ENCODE results near the gene EPHB4. TPM values are rescaled to one million over a fixed set of nuclear protein-coding genes. Genes with fewer than 3 reads are reported as not detected.

EPHB4 gene
- total RNA-seq, 2 experiments from 2014 or later, result 5.9 to 6.0 TPM

GRCh38 chr7:100847360-100847759 lies 20.0 kb upstream of the EPHB4 start:
- no peak overlapping the region for H3K4me3 Mint-ChIP-seq
- CTCF ChIA-PET, result interaction anchor here (0.6 kb wide), 1 partner anchor 43 kb away, joined by 3 read pairs; no protein-coding TSS in a partner anchor
- no peak for DNase-seq
- H3K36me3 Mint-ChIP-seq (ENCODE audit: low read depth), result no peaks in the 10 kb centered on the region
- no peaks in the 10 kb centered on the region for H3K27me3 Mint-ChIP-seq (ENCODE audit: low read depth)
- H3K4me1 Mint-ChIP-seq (ENCODE audit: low read depth), result peaks cover 5% of the 10 kb centered on the region
- no peak overlapping the region for H3K27ac Mint-ChIP-seq
- no peaks in the 10 kb centered on the region for H3K9me3 Mint-ChIP-seq
- intact Hi-C loops (cut with micrococcal nuclease), result no loop called here

GRCh38 chr7:100840470-100841100 lies 13.3 kb upstream of the EPHB4 start:
- CTCF ChIA-PET, result no interaction called here
- Mint-ChIP-seq H3K9me3 (no peaks in the 10 kb centered on the region), H3K4me3 (no peak overlapping the region), H3K4me1 (ENCODE audit: low read depth) (peaks cover 7% of the 10 kb centered on the region), H3K27ac (no peak overlapping the region), H3K27me3 (ENCODE audit: low read depth) (no peaks in the 10 kb centered on the region), H3K36me3 (ENCODE audit: low read depth) (no peaks in the 10 kb centered on the region)
- DNase-seq, result no peak
- intact Hi-C loops (cut with micrococcal nuclease), result no loop called here

GRCh38 chr7:100839361-100839760 lies 12.0 kb upstream of the EPHB4 start:
- H3K4me3 Mint-ChIP-seq, result no peak overlapping the region
- no peak for DNase-seq
- intact Hi-C loops (cut with micrococcal nuclease), result no loop called here
- H3K36me3 Mint-ChIP-seq (ENCODE audit: low read depth), result no peaks in the 10 kb centered on the region
- no peaks in the 10 kb centered on the region for H3K27me3 Mint-ChIP-seq (ENCODE audit: low read depth)
- peaks cover 7% of the 10 kb centered on the region for H3K4me1 Mint-ChIP-seq (ENCODE audit: low read depth)
- CTCF ChIA-PET, result interaction anchor here (0.7 kb wide), 1 partner anchor 304 kb away, joined by 3 read pairs; no protein-coding TSS in a partner anchor
- H3K9me3 Mint-ChIP-seq, result no peaks in the 10 kb centered on the region
- no peak overlapping the region for H3K27ac Mint-ChIP-seq

GRCh38 chr7:100837099-100837836 lies 9.9 kb upstream of the EPHB4 start:
- DNase-seq, result peak; percentile 80
- CTCF ChIA-PET, result interaction anchor here (0.6 to 0.9 kb wide), 2 partner anchors 11 to 15 kb away, joined by 3 to 5 read pairs; partner anchors contain the start of gene SLC12A9
- H3K4me3 Mint-ChIP-seq, result peak overlapping the region; percentile 68
- H3K4me1 Mint-ChIP-seq (ENCODE audit: low read depth), result peaks cover 7% of the 10 kb centered on the region
- no peaks in the 10 kb centered on the region for H3K36me3 Mint-ChIP-seq (ENCODE audit: low read depth)
- H3K9me3 Mint-ChIP-seq, result no peaks in the 10 kb centered on the region
- intact Hi-C loops (cut with micrococcal nuclease), result no loop called here
- peak overlapping the region; percentile 72 for H3K27ac Mint-ChIP-seq
- H3K27me3 Mint-ChIP-seq (ENCODE audit: low read depth), result no peaks in the 10 kb centered on the region

- H3K4me3 Mint-ChIP-seq, result peak overlapping the region; percentile 68
- H3K27ac Mint-ChIP-seq, result no peak overlapping the region
- DNase-seq, result no peak
- H3K4me1 Mint-ChIP-seq (ENCODE audit: low read depth), result peaks cover 7% of the 10 kb centered on the region
- H3K36me3 Mint-ChIP-seq (ENCODE audit: low read depth), result no peaks in the 10 kb centered on the region
- intact Hi-C loops (cut with micrococcal nuclease), result no loop called here
- no peaks in the 10 kb centered on the region for H3K9me3 Mint-ChIP-seq
- CTCF ChIA-PET, result interaction anchor here (1.1 kb wide), 1 partner anchor 15 kb away, joined by 3 read pairs; no protein-coding TSS in a partner anchor
- H3K27me3 Mint-ChIP-seq (ENCODE audit: low read depth), result no peaks in the 10 kb centered on the region
Observed at GRCh38 chr7:100836812-100837098, 9.4 kb upstream of the EPHB4 start.

- Mint-ChIP-seq H3K9me3 (no peaks in the 10 kb centered on the region), H3K4me3 (peak overlapping the region; percentile 19), H3K27ac (no peak overlapping the region), H3K36me3 (ENCODE audit: low read depth) (no peaks in the 10 kb centered on the region), H3K27me3 (ENCODE audit: low read depth) (no peaks in the 10 kb centered on the region), H3K4me1 (ENCODE audit: low read depth) (peaks cover 7% of the 10 kb centered on the region)
- no peak for DNase-seq
- intact Hi-C loops (cut with micrococcal nuclease), result no loop called here
- CTCF ChIA-PET, result interaction anchor here (0.6 to 1.1 kb wide), 2 partner anchors 15 to 19 kb away, joined by 3 read pairs; no protein-coding TSS in a partner anchor
Observed at GRCh38 chr7:100835903-100836811, 8.8 kb upstream of the EPHB4 start.

GRCh38 chr7:100832281-100832633 lies 4.9 kb upstream of the EPHB4 start:
- intact Hi-C loops (cut with micrococcal nuclease), result no loop called here
- H3K36me3 Mint-ChIP-seq (ENCODE audit: low read depth), result no peaks in the 10 kb centered on the region
- H3K4me3 Mint-ChIP-seq, result no peak overlapping the region
- H3K27ac Mint-ChIP-seq, result no peak overlapping the region
- CTCF ChIA-PET, result interaction anchor here (0.9 to 1.6 kb wide), 3 partner anchors 20 to 127 kb away, joined by 3 to 5 read pairs (median 4); partner anchors contain the start of genes POP7 and SLC12A9
- no peaks in the 10 kb centered on the region for H3K9me3 Mint-ChIP-seq
- peaks cover 13% of the 10 kb centered on the region for H3K4me1 Mint-ChIP-seq (ENCODE audit: low read depth)
- peaks cover 13% of the 10 kb centered on the region for H3K27me3 Mint-ChIP-seq (ENCODE audit: low read depth)
- no peak for DNase-seq

GRCh38 chr7:100830396-100830795 lies 3.1 kb upstream of the EPHB4 start:
- H3K27ac Mint-ChIP-seq, result no peak overlapping the region
- intact Hi-C loops (cut with micrococcal nuclease), result no loop called here
- CTCF ChIA-PET, result no interaction called here
- H3K36me3 Mint-ChIP-seq (ENCODE audit: low read depth), result no peaks in the 10 kb centered on the region
- peaks cover 26% of the 10 kb centered on the region for H3K27me3 Mint-ChIP-seq (ENCODE audit: low read depth)
- DNase-seq, result no peak
- H3K4me1 Mint-ChIP-seq (ENCODE audit: low read depth), result peaks cover 14% of the 10 kb centered on the region
- no peaks in the 10 kb centered on the region for H3K9me3 Mint-ChIP-seq
- no peak overlapping the region for H3K4me3 Mint-ChIP-seq

GRCh38 chr7:100829150-100829716 lies 1.9 kb upstream of the EPHB4 start:
- H3K9me3 Mint-ChIP-seq, result no peaks in the 10 kb centered on the region
- peaks cover 31% of the 10 kb centered on the region for H3K27me3 Mint-ChIP-seq (ENCODE audit: low read depth)
- no peak overlapping the region for H3K4me3 Mint-ChIP-seq
- CTCF ChIA-PET, result interaction anchor here (0.8 kb wide), 1 partner anchor 28 kb away, joined by 3 read pairs; no protein-coding TSS in a partner anchor
- intact Hi-C loops (cut with micrococcal nuclease), result no loop called here
- H3K4me1 Mint-ChIP-seq (ENCODE audit: low read depth), result peaks cover 14% of the 10 kb centered on the region
- no peak overlapping the region for H3K27ac Mint-ChIP-seq
- no peaks in the 10 kb centered on the region for H3K36me3 Mint-ChIP-seq (ENCODE audit: low read depth)
- no peak for DNase-seq

- Mint-ChIP-seq H3K27me3 (ENCODE audit: low read depth) (peaks cover 31% of the 10 kb centered on the region), H3K36me3 (ENCODE audit: low read depth) (no peaks in the 10 kb centered on the region), H3K4me3 (peak overlapping the region; percentile 54), H3K9me3 (no peaks in the 10 kb centered on the region), H3K4me1 (ENCODE audit: low read depth) (peaks cover 14% of the 10 kb centered on the region), H3K27ac (no peak overlapping the region)
- intact Hi-C loops (cut with micrococcal nuclease), result no loop called here
- CTCF ChIA-PET, result interaction anchor here (0.6 to 1.5 kb wide), 2 partner anchors 24 to 389 kb away, joined by 5 to 8 read pairs; no protein-coding TSS in a partner anchor
- DNase-seq, result no peak
Observed at GRCh38 chr7:100826514-100827329, 601 bp downstream of the EPHB4 start.

GRCh38 chr7:100825751-100826513 lies 1.4 kb downstream of the EPHB4 start:
- peaks cover 14% of the 10 kb centered on the region for H3K4me1 Mint-ChIP-seq (ENCODE audit: low read depth)
- no peaks in the 10 kb centered on the region for H3K9me3 Mint-ChIP-seq
- H3K36me3 Mint-ChIP-seq (ENCODE audit: low read depth), result peaks cover 1% of the 10 kb centered on the region
- H3K4me3 Mint-ChIP-seq, result peak overlapping the region; percentile 54
- intact Hi-C loops (cut with micrococcal nuclease), result no loop called here
- no peak for DNase-seq
- CTCF ChIA-PET, result no interaction called here
- no peak overlapping the region for H3K27ac Mint-ChIP-seq
- H3K27me3 Mint-ChIP-seq (ENCODE audit: low read depth), result peaks cover 31% of the 10 kb centered on the region
